ENCODE data around the gene CDH3. TPM values are rescaled to one million over a fixed set of nuclear protein-coding genes. Genes with fewer than 3 reads are reported as not detected.

CDH3 gene
- total RNA-seq, 1 donor from 2014 or later: 14.1 TPM

GRCh38 chr16:68627951-68628425 lies 17.1 kb upstream of the CDH3 start:
- Histone ChIP-seq H4K20me1 (ENCODE audit: insufficient read depth, low read length) (no peaks in the 10 kb centered on the region), H3K9me3 (ENCODE audit: insufficient read depth, low read depth, low read length) (no peaks in the 10 kb centered on the region), H3K27me3 (ENCODE audit: insufficient read depth, low read length) (no peaks in the 10 kb centered on the region), H2AFZ (ENCODE audit: low read depth, low read length) (no peak overlapping the region), H3K4me2 (ENCODE audit: low read length) (no peak overlapping the region), H3K79me2 (ENCODE audit: insufficient read depth, low read length) (no peaks in the 10 kb centered on the region), H3K27ac (ENCODE audit: low read depth, low read length) (no peak overlapping the region), H3K4me3 (ENCODE audit: insufficient read depth, low read depth, low read length) (no peak overlapping the region), H3K36me3 (ENCODE audit: insufficient read depth, low read length) (no peaks in the 10 kb centered on the region), H3K9ac (ENCODE audit: low read length) (no peak overlapping the region), H3K4me1 (ENCODE audit: insufficient read depth, low read length) (no peaks in the 10 kb centered on the region)
- Mint-ChIP-seq H3K9me3 (ENCODE audit: unreplicated experiment) (no peaks in the 10 kb centered on the region), H3K4me3 (ENCODE audit: unreplicated experiment) (no peak overlapping the region), H3K36me3 (ENCODE audit: low read depth, unreplicated experiment) (peaks cover 3% of the 10 kb centered on the region), H3K4me1 (ENCODE audit: low read depth, unreplicated experiment) (no peaks in the 10 kb centered on the region), H3K27me3 (ENCODE audit: low read depth, unreplicated experiment) (peaks cover 2% of the 10 kb centered on the region), H3K27ac (ENCODE audit: unreplicated experiment) (no peak overlapping the region)
- no peak for FAIRE-seq
- DNase-seq (ENCODE audit: low read depth): peak; percentile 47
- TF ChIP-seq CTCF (IDR thresholded peaks at IDR 0.05; ENCODE audit: insufficient read depth, low read depth, low read length) (no peak), EZH2 (IDR thresholded peaks at IDR 0.05; ENCODE audit: insufficient read depth, low read length) (no peak)

GRCh38 chr16:68629351-68629910 lies 15.7 kb upstream of the CDH3 start:
- Mint-ChIP-seq H3K4me1 (ENCODE audit: low read depth, unreplicated experiment) (no peaks in the 10 kb centered on the region), H3K9me3 (ENCODE audit: unreplicated experiment) (no peaks in the 10 kb centered on the region), H3K36me3 (ENCODE audit: low read depth, unreplicated experiment) (peaks cover 3% of the 10 kb centered on the region), H3K4me3 (ENCODE audit: unreplicated experiment) (no peak overlapping the region), H3K27me3 (ENCODE audit: low read depth, unreplicated experiment) (peaks cover 2% of the 10 kb centered on the region), H3K27ac (ENCODE audit: unreplicated experiment) (no peak overlapping the region)
- Histone ChIP-seq H3K27me3 (ENCODE audit: insufficient read depth, low read length) (no peaks in the 10 kb centered on the region), H2AFZ (ENCODE audit: low read depth, low read length) (no peak overlapping the region), H3K9ac (ENCODE audit: low read length) (no peak overlapping the region), H3K27ac (ENCODE audit: low read depth, low read length) (no peak overlapping the region), H3K36me3 (ENCODE audit: insufficient read depth, low read length) (no peaks in the 10 kb centered on the region), H4K20me1 (ENCODE audit: insufficient read depth, low read length) (no peaks in the 10 kb centered on the region), H3K4me1 (ENCODE audit: insufficient read depth, low read length) (no peaks in the 10 kb centered on the region), H3K9me3 (ENCODE audit: insufficient read depth, low read depth, low read length) (no peaks in the 10 kb centered on the region), H3K79me2 (ENCODE audit: insufficient read depth, low read length) (no peaks in the 10 kb centered on the region), H3K4me2 (ENCODE audit: low read length) (no peak overlapping the region), H3K4me3 (ENCODE audit: insufficient read depth, low read depth, low read length) (no peak overlapping the region)
- no peak for DNase-seq (ENCODE audit: low read depth)
- no peak for TF ChIP-seq EZH2 (IDR thresholded peaks at IDR 0.05; ENCODE audit: insufficient read depth, low read length)
- no peak for TF ChIP-seq CTCF (IDR thresholded peaks at IDR 0.05; ENCODE audit: insufficient read depth, low read depth, low read length)
- no peak for FAIRE-seq

GRCh38 chr16:68636064-68636560 lies 9.0 kb upstream of the CDH3 start:
- Histone ChIP-seq H3K9me3 (ENCODE audit: insufficient read depth, low read depth, low read length) (no peaks in the 10 kb centered on the region), H2AFZ (ENCODE audit: low read depth, low read length) (peak overlapping the region; percentile 49), H3K36me3 (ENCODE audit: insufficient read depth, low read length) (no peaks in the 10 kb centered on the region), H3K4me2 (ENCODE audit: low read length) (peak overlapping the region; percentile 21), H3K4me3 (ENCODE audit: insufficient read depth, low read depth, low read length) (no peak overlapping the region), H3K27ac (ENCODE audit: low read depth, low read length) (no peak overlapping the region), H3K9ac (ENCODE audit: low read length) (no peak overlapping the region), H4K20me1 (ENCODE audit: insufficient read depth, low read length) (no peaks in the 10 kb centered on the region), H3K79me2 (ENCODE audit: insufficient read depth, low read length) (no peaks in the 10 kb centered on the region), H3K27me3 (ENCODE audit: insufficient read depth, low read length) (no peaks in the 10 kb centered on the region), H3K4me1 (ENCODE audit: insufficient read depth, low read length) (peaks cover 11% of the 10 kb centered on the region)
- Mint-ChIP-seq H3K27ac (ENCODE audit: unreplicated experiment) (peak overlapping the region; percentile 79), H3K36me3 (ENCODE audit: low read depth, unreplicated experiment) (no peaks in the 10 kb centered on the region), H3K4me1 (ENCODE audit: low read depth, unreplicated experiment) (peaks cover 17% of the 10 kb centered on the region), H3K9me3 (ENCODE audit: unreplicated experiment) (no peaks in the 10 kb centered on the region), H3K27me3 (ENCODE audit: low read depth, unreplicated experiment) (no peaks in the 10 kb centered on the region), H3K4me3 (ENCODE audit: unreplicated experiment) (no peak overlapping the region)
- FAIRE-seq (no peak), DNase-seq (ENCODE audit: low read depth) (peak; percentile 53)
- TF ChIP-seq EZH2 (IDR thresholded peaks at IDR 0.05; ENCODE audit: insufficient read depth, low read length): no peak
- TF ChIP-seq CTCF (IDR thresholded peaks at IDR 0.05; ENCODE audit: insufficient read depth, low read depth, low read length): no peak
